Stimulated activated naive B cell treated with anti-CD40 and anti-IgM and Interleukin-4, amounts not matched to agents 10 μg/mL and 1 μg/mL and 100 μg/mL, for 72 hours (primary cell): ENCODE measurements around the gene UBE2J2.

Source experiments
- ATAC-seq, 2 donors: fragments of 150-1000 bp; cut with Tn5 transposase; replicated peaks; 2 replicates each; pipeline ENCODE4 v1.10.0; 2021; ENCODE audit warnings: moderate library complexity in 1 of 2
- DNase-seq: peaks from one replicate; pipeline ENCODE4 v3.0.0; 2021
- H3K27ac Mint-ChIP-seq: one replicate; pipeline ENCODE4 v1.8.0; 2022; ENCODE audit warnings: mild to moderate bottlenecking, mixed read lengths
- H3K27me3 Mint-ChIP-seq, 2 donors: one replicate each; pipeline ENCODE4 v1.8.0; 2022; ENCODE audit warnings: mixed read lengths in 2 of 2
- H3K36me3 Mint-ChIP-seq, 2 donors: one replicate each; pipeline ENCODE4 v1.8.0; 2022; ENCODE audit warnings: mixed read lengths in 2 of 2, mild to moderate bottlenecking in 1 of 2
- H3K4me1 Mint-ChIP-seq, 2 donors: one replicate each; pipeline ENCODE4 v1.8.0; 2022; ENCODE audit warnings: mixed read lengths in 2 of 2, mild to moderate bottlenecking in 1 of 2
- H3K4me3 Mint-ChIP-seq, 2 donors: one replicate each; pipeline ENCODE4 v1.8.0; 2022; ENCODE audit warnings: mild to moderate bottlenecking in 2 of 2, mixed read lengths in 2 of 2, moderate library complexity in 1 of 2
- H3K9me3 Mint-ChIP-seq, 2 donors: one replicate each; pipeline ENCODE4 v1.8.0; 2022; ENCODE audit warnings: mixed read lengths in 2 of 2, mild to moderate bottlenecking in 1 of 2

UBE2J2 gene

GRCh38 chr1:1268284-1268682 is 5.4 kb downstream of the UBE2J2 start:
- DNase-seq (no peak), ATAC-seq (no peak)
- Mint-ChIP-seq H3K9me3 (no peaks in the 10 kb centered on the region), H3K36me3 (peaks cover 33 to 54% of the 10 kb centered on the region in 2 donors), H3K4me3 (no peak overlapping the region), H3K4me1 (peaks cover 32 to 54% of the 10 kb centered on the region in 2 donors), H3K27ac (no peak overlapping the region), H3K27me3 (no peaks in the 10 kb centered on the region)

GRCh38 chr1:1267488-1268283 is 6.0 kb downstream of the UBE2J2 start:
- H3K9me3 Mint-ChIP-seq = no peaks in the 10 kb centered on the region
- H3K27me3 Mint-ChIP-seq = no peaks in the 10 kb centered on the region
- ATAC-seq (no peak), DNase-seq (no peak)
- H3K36me3 Mint-ChIP-seq = peaks cover 35 to 51% of the 10 kb centered on the region in 2 donors
- no peak overlapping the region for H3K27ac Mint-ChIP-seq
- H3K4me3 Mint-ChIP-seq = no peak overlapping the region
- peaks cover 30 to 51% of the 10 kb centered on the region in 2 donors for H3K4me1 Mint-ChIP-seq

GRCh38 chr1:1264868-1265272 is 8.8 kb downstream of the UBE2J2 start:
- H3K27me3 Mint-ChIP-seq = no peaks in the 10 kb centered on the region
- DNase-seq = no peak
- no peaks in the 10 kb centered on the region for H3K9me3 Mint-ChIP-seq
- H3K27ac Mint-ChIP-seq = no peak overlapping the region
- no peak for ATAC-seq
- H3K36me3 Mint-ChIP-seq = peaks cover 29 to 48% of the 10 kb centered on the region in 2 donors
- H3K4me1 Mint-ChIP-seq = peaks cover 22 to 39% of the 10 kb centered on the region in 2 donors
- no peak overlapping the region for H3K4me3 Mint-ChIP-seq

- no peak overlapping the region for H3K4me3 Mint-ChIP-seq
- no peak for ATAC-seq
- H3K27me3 Mint-ChIP-seq = no peaks in the 10 kb centered on the region
- H3K27ac Mint-ChIP-seq = no peak overlapping the region
- DNase-seq = no peak
- H3K9me3 Mint-ChIP-seq = no peaks in the 10 kb centered on the region
- H3K4me1 Mint-ChIP-seq = peaks cover 23 to 42% of the 10 kb centered on the region in 2 donors
- peaks cover 34 to 52% of the 10 kb centered on the region in 2 donors for H3K36me3 Mint-ChIP-seq
Measured at GRCh38 chr1:1264026-1264425, 9.6 kb downstream of the UBE2J2 start.

GRCh38 chr1:1262758-1263157 is 10.9 kb downstream of the UBE2J2 start:
- Mint-ChIP-seq H3K27ac (no peak overlapping the region), H3K36me3 (peaks cover 35 to 56% of the 10 kb centered on the region in 2 donors), H3K27me3 (no peaks in the 10 kb centered on the region), H3K4me3 (no peak overlapping the region), H3K4me1 (peaks cover 22 to 41% of the 10 kb centered on the region in 2 donors), H3K9me3 (no peaks in the 10 kb centered on the region)
- ATAC-seq (no peak), DNase-seq (no peak)

GRCh38 chr1:1262071-1262470 is 11.6 kb downstream of the UBE2J2 start:
- H3K36me3 Mint-ChIP-seq = peaks cover 37 to 56% of the 10 kb centered on the region in 2 donors
- no peak overlapping the region for H3K27ac Mint-ChIP-seq
- H3K4me1 Mint-ChIP-seq = peaks cover 23 to 37% of the 10 kb centered on the region in 2 donors
- DNase-seq = no peak
- no peaks in the 10 kb centered on the region for H3K9me3 Mint-ChIP-seq
- H3K27me3 Mint-ChIP-seq = no peaks in the 10 kb centered on the region
- ATAC-seq = no peak
- no peak overlapping the region for H3K4me3 Mint-ChIP-seq

- H3K36me3 Mint-ChIP-seq = peaks cover 37 to 56% of the 10 kb centered on the region in 2 donors
Measured at GRCh38 chr1:1260843-1261560, 12.7 kb downstream of the UBE2J2 start.

GRCh38 chr1:1259951-1260600 is 13.6 kb downstream of the UBE2J2 start:
- DNase-seq = no peak
- ATAC-seq = peak; percentile 63 to 68

More at GRCh38 chr1:1260843-1261560, 12.7 kb downstream of the UBE2J2 start:
- Mint-ChIP-seq H3K4me1 (peaks cover 23 to 33% of the 10 kb centered on the region in 2 donors), H3K4me3 (peak overlapping the region in 1 of 2 donors; percentile 4), H3K27ac (peak overlapping the region; percentile 61), H3K9me3 (no peaks in the 10 kb centered on the region), H3K27me3 (no peaks in the 10 kb centered on the region)
- ATAC-seq (no peak), DNase-seq (no peak)

GRCh38 chr1:1259540-1259939 is 14.1 kb downstream of the UBE2J2 start:
- H3K27ac Mint-ChIP-seq = peak overlapping the region; percentile 61
- no peaks in the 10 kb centered on the region for H3K27me3 Mint-ChIP-seq
- DNase-seq (no peak), ATAC-seq (no peak)
- no peaks in the 10 kb centered on the region for H3K9me3 Mint-ChIP-seq
- peaks cover 20 to 25% of the 10 kb centered on the region in 2 donors for H3K4me1 Mint-ChIP-seq
- peak overlapping the region in 1 of 2 donors; percentile 7 for H3K4me3 Mint-ChIP-seq
- H3K36me3 Mint-ChIP-seq = peaks cover 41 to 49% of the 10 kb centered on the region in 2 donors

More at GRCh38 chr1:1259951-1260600, 13.6 kb downstream of the UBE2J2 start:
- H3K36me3 Mint-ChIP-seq = peaks cover 40 to 54% of the 10 kb centered on the region in 2 donors
- H3K4me3 Mint-ChIP-seq = peak overlapping the region; percentile 4 to 15
- peak overlapping the region; percentile 61 for H3K27ac Mint-ChIP-seq
- no peaks in the 10 kb centered on the region for H3K27me3 Mint-ChIP-seq
- H3K4me1 Mint-ChIP-seq = peaks cover 20 to 26% of the 10 kb centered on the region in 2 donors
- H3K9me3 Mint-ChIP-seq = no peaks in the 10 kb centered on the region

- Mint-ChIP-seq H3K9me3 (no peaks in the 10 kb centered on the region), H3K27ac (peak overlapping the region; percentile 61), H3K4me1 (peaks cover 20 to 25% of the 10 kb centered on the region in 2 donors), H3K27me3 (no peaks in the 10 kb centered on the region), H3K36me3 (peaks cover 42 to 48% of the 10 kb centered on the region in 2 donors), H3K4me3 (no peak overlapping the region)
- no peak for DNase-seq
- no peak for ATAC-seq
Measured at GRCh38 chr1:1259119-1259488, 14.6 kb downstream of the UBE2J2 start.

GRCh38 chr1:1256956-1257871 is 16.4 kb downstream of the UBE2J2 start:
- Mint-ChIP-seq H3K27me3 (no peaks in the 10 kb centered on the region), H3K36me3 (peaks cover 50 to 58% of the 10 kb centered on the region in 2 donors)
- no peak for DNase-seq

GRCh38 chr1:1255611-1256010 is 18.0 kb downstream of the UBE2J2 start:
- no peak overlapping the region for H3K27ac Mint-ChIP-seq

More at GRCh38 chr1:1256956-1257871, 16.4 kb downstream of the UBE2J2 start:
- Mint-ChIP-seq H3K4me3 (no peak overlapping the region), H3K9me3 (no peaks in the 10 kb centered on the region), H3K4me1 (peaks cover 23 to 32% of the 10 kb centered on the region in 2 donors), H3K27ac (no peak overlapping the region)
- ATAC-seq = no peak

GRCh38 chr1:1255078-1255477 is 18.6 kb downstream of the UBE2J2 start:
- Mint-ChIP-seq H3K27me3 (no peaks in the 10 kb centered on the region), H3K9me3 (no peaks in the 10 kb centered on the region), H3K27ac (no peak overlapping the region), H3K4me1 (peaks cover 15 to 32% of the 10 kb centered on the region in 2 donors), H3K4me3 (no peak overlapping the region), H3K36me3 (peaks cover 45 to 55% of the 10 kb centered on the region in 2 donors)
- DNase-seq (no peak), ATAC-seq (no peak)

More at GRCh38 chr1:1255611-1256010, 18.0 kb downstream of the UBE2J2 start:
- Mint-ChIP-seq H3K9me3 (no peaks in the 10 kb centered on the region), H3K4me3 (no peak overlapping the region), H3K27me3 (no peaks in the 10 kb centered on the region), H3K4me1 (peaks cover 19 to 32% of the 10 kb centered on the region in 2 donors), H3K36me3 (peaks cover 45 to 58% of the 10 kb centered on the region in 2 donors)
- DNase-seq (no peak), ATAC-seq (no peak)
